GM21576 (cell line): ENCODE measurements around the gene NCAPG2.
A peak's percentile ranks its signal among the peaks of the same experiment; 100 is the strongest.
"Not testable (repeated sequence)": the region's sequence is repeated elsewhere in the genome, so short reads cannot be mapped to it uniquely, and the experiment has no call there.

Experiments used
- ATAC-seq: cut with Tn5 transposase; IDR thresholded peaks from one replicate; pipeline ENCODE4 v1.9.1; 2021; ENCODE audit warnings: mild to moderate bottlenecking, moderate library complexity; ENCODE audit not compliant: unreplicated experiment

NCAPG2 gene

DNA sequence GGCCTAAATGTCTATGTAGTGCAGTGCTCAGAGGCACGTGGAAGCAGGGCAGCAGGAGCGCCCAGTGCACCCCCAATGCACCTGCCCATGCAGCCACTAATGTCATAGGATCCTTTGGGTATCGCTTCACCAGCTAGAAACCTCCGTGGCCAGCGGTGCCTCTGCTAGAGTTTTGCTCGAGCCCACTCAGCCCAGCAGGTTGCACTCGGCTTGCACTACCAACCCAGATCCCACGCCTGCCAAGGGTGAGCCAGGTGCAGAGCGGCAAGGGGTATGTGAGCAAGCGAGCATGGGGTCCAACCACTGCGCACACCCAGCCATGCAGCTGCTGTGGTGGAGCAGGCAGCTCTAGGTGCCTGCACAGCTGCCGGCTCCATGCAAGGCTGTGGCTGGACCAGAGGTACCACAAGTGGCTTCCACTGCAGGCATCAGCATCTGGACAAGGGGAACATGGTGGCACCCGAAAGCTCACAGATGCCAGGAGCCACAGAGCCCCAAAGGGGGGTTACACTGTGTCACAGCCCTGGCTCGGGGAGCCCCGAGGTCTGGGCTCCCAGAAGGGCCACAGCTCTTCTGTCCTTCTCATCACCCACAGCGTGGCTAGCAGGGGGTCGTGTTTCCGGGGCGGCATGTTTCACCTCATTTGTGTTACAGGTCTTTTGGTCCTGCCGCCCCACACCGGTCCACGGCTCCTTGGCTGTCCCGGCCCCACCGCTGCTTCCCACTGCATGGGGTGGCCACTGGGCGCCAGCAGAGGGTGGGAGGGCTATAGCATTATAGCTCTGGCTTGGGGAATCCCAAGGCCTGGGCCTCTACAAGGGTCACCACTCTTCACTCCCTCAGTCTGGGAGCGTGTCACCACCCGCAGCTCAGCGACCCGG lies 2.3 kb upstream of the NCAPG2 start:
- ATAC-seq: no peak

DNA sequence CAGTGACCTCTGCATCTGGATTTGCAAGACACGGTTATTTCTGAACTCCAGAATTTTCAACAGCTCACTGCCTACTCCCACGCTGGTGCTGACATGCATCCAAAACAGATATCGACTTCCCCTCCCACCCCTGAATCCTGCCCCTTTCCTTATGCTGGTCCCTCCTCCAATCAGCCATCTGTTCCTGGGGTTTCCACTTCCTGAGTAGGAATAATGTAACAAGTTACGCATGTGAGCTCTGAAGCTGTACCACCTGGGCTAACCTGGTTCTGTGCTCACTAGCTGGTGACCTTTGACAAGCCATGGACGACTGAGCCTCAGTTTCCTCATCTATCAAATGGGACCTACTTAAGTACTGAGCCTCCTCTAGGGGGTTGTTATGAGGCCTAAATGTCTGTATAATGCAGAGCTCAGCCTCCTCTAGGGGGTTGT lies 1.7 kb upstream of the NCAPG2 start:
- ATAC-seq: no peak

DNA sequence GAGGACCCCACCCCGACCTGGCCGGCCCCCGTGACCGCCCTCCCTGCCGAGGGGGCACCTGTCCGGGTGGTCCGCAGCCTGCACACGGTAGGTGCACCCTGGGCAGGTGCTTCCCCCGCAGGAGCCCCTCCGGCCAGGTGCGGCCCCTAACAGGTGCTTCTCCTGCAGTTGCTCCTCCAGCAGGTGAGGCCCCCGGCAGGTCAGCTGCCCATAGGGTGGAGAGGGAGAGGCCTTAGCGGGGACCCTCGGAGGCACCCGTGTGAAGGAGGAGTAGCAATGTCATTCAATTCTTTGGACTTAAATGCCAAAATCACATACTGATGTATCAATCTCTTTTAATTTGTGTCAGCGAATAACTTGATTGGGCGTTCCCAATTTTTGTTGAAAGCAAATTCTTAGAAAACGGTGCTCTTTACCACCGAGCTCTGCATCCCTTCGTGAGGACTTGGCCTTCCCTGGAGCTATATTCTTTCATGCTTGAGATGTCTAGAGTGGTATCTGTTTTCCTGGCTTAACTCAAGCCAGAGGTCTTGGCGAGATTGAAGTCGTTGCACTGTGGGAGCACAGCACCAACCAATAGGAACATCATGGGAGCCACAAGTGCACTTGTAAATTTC lies 738 bp upstream of the NCAPG2 start:
- peak; percentile 14 for ATAC-seq

DNA sequence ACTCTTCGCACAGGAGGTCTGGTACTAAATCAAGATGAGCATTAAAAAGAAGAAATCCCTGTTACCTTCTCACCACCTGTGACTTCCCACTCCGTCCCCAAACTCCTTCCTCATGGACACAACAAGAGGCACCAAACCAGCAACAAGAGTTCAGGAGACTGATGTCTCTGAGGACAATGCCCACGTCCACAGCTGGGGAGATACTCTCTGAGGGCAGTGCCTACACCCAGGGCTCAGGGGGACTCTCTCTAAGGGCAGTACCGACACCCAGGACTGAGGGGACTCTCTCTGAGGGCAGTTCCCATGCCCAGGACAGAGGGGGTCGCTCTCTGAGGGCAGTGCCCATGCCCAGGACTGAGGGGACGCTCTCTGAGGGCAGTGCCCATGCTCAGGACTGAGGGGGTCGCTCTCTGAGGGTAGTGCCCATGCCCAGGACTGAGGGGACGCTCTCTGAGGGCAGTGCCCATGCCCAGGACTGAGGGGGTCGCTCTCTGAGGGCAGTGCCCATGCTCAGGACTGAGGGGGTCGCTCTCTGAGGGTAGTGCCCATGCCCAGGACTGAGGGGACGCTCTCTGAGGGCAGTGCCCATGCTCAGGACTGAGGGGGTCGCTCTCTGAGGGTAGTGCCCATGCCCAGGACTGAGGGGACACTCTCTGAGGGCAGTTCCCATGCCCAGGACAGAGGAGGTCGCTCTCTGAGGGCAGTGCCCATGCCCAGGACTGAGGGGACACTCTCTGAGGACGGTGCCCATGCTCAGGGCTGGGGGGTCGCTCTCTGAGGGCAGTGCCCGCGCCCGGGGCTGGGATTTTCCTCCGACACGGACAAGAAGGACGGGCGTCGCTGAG lies 703 bp downstream of the NCAPG2 start:
- not testable (repeated sequence) for ATAC-seq

DNA sequence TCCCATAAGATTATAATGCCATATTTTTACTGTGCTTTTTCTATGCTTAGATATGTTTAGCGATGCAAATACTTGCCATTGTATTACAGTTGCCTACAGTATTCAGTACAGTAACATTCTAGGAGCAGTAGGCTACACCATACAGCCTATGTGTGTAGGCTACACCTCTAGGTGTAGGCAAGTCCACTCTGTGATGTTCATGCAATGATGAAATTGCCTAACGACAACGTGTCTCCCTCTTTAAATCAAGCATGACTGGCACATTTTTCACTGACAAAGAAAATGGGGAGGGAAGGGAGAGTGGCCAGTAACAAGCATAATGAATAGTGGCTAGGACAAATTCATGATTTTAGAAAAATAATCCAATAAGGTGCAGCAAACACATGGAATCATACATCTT lies 1.7 kb downstream of the NCAPG2 start:
- no peak for ATAC-seq

DNA sequence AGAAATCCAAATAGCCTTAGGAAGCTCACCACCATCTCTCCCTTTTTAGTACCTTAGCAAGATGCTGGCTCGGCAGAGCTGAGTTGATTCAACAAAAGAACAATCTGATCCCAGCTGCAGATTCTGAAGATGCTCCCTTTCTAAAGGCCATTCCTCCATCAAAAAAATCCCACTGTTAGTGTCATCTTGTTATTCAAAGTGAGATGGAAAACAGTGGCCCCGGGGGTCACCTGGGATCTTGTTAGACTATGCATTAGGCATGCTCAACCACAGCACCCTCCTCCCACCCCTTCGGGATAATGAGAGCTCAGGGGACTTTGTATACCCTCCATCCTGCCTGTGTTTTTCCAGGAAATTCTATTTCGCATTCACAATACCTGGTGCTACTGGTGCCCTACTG lies 2.4 kb downstream of the NCAPG2 start:
- no peak for ATAC-seq

DNA sequence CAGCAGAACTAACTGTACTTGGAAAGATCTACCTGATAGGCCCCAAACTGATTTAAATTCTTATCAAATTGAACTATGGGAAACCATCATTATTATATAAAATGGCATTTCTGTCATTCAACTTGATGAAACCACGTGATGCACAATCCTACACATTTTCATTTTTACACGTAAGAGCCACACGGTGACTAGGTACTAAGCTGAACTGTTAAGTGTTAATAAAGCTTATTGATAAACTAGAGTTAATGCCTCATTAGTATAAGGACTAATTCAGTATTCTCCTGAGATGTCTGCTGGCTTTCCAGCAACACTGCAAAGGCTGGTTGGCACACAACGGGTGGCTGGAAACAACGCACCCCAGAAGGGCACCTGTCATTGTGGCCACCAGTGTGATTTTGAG lies 4.6 kb downstream of the NCAPG2 start:
- ATAC-seq: no peak

DNA sequence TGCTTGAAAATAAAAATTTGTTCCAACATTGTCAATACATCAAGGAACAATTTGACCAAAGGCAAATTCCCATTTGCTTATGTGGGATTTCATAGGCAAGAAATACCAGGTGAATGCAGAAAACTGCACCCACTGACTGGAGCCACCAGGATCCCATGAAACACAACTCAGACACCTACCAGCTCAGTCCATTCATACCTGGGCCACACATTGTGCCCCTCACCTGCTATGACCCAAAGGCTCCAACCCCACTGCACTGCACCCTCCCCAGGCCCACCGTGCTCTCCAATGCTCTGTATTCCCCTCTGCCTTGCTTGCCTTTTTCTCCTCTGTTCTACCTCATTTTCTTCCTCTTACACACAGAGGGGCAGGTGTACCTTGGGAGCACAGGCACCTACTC lies 5.3 kb downstream of the NCAPG2 start:
- no peak for ATAC-seq

DNA sequence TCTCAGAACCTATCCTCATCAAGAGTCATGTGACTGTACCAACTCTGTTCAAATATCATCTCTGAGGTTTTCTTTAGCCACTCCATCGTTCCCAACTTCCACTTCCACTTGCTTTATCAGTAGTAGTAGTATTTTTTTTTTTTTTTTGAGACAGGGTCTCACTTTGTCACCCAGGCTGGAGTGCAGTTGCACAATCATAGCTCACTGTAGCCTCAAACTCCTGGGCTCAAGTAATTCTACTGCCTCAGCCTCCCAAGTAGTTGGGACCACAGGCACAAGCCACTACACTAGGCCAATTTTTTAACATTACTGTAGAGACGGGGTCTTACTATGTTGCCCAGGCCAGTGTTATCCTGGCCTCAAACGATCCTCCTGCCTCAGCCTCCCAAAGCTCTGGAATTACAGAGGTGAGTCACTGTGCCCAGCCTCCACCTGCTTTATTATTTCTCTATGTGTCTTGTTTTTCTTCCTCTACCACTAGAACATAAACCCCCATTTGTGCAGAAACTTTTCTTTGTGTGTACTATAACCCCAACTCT lies 5.9 kb downstream of the NCAPG2 start:
- ATAC-seq: no peak

DNA sequence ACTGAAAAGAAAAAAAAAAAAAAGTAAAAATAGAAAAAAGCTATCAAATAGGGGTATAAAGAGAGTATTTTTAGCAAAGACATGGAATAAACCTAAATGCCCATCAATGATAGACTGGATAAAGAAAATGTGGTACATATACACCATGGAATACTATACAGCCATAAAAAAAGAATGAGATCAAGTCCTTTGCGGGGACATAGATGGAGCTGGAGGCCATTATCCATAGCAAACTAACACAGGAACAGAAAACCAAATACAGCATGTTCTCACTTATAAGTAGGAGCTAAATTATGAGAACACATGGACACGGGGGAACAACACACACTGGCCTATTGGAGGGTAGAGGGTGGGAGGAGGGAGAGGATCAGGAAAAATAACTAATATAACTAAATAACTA lies 7.0 kb downstream of the NCAPG2 start:
- ATAC-seq: not testable (repeated sequence)

DNA sequence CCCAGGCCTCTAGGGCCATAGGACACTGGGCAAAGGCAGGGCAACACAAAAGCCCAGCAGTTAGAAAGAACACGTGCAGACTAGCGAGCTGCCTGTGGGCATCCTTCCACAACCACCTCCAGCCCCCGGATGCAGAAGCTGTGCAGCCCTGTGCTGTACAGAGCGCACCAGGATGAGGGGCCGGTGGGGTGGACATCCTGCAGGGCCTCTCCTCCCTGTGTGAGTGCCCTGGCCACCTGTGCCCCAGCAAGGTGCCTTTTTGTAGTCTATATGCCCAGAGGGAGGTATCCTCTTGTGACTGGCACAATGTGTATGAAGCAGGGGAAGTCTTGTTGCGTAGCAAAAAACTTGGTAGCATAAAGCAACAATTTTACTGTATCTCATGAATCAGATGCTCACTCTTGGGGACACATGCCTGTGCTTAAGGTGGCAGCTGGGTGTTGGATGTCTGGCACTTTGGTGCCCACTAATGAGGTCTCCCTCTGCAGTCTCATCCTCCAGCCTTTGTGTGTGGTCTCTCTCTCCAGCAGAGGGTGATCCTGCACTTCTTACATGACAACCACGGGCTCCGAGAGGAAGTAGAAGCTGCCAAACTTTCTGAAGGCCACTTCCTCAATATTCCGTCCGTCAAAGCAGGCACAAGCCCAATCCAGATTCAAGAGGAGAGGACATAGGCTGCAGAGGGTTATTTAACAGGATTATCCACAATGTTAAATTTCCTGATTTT lies 8.7 kb downstream of the NCAPG2 start:
- peak; percentile 89 for ATAC-seq

DNA sequence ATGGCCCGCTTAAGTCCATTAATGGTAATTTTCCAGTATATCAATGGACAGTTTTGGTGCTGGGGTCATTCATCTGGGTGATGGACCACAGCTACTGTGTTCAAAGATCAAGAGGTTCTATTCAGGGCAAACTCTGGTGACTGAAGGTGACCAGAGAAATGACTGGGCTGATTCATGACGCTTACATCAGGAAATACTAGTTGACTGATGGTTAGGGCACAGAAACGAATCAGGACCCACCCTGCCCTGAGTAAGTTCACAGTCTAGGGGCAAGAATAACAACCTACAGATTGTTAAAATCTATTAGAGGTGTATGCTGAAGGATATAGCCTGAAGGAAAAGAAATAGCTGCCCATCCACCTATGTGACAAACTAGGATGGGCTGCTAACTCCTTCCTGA lies 9.5 kb downstream of the NCAPG2 start:
- ATAC-seq: no peak

DNA sequence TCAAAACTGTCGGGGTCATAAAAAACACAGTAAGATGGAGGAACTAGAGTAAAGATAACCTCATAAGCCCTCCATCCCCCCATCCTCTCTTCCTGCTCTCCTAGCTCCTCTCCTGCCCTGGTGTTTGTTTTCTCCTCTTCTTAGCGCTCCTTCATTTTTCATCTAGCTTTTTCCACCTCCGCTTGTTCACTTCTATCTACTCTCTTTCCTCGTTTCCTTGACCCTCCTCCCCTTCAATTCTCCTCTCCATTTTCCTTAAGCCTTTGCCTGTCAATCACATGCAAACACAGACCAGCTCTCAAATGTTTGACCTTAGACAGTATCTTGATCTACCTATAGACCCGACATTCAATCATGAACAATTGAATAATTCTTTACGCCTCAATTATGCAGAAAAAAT lies 10.0 kb downstream of the NCAPG2 start:
- ATAC-seq: no peak

DNA sequence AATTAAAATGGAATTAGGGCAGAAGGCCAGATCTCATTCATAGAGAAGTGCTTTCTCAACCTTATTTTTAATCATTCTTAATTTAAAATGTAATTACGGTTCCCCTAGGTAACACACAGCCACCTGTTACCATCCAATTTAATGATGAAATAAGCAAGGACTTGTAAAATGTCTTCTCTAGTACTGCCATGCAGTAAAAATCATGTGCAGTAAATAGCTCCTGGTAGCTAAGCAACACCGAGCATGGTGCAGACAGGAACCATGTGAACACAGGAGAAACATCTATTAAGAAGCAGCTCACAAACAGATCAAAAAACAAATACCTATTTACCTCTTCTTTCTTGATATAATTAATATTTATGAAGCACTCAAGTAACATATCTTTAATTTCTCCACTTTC lies 15.1 kb downstream of the NCAPG2 start:
- ATAC-seq: no peak

DNA sequence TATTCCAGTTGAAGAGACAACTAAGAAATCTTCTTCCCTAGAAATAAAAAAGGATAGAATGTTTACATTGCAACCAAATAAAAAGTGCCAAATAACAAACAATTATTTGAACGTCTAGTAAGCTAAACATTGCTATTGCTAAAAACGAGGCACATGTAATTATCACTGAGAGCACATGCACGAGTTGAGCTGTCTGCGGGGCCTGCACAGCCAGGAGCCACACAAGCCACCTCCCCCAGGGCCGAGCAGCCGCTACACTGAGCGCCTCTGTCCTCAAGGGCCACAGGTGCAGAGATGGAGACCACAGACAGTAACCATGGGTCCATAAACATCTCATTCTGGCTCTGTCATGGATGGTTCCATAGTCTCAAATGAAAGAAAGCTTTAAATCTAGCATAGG lies 17.2 kb downstream of the NCAPG2 start:
- ATAC-seq: no peak

DNA sequence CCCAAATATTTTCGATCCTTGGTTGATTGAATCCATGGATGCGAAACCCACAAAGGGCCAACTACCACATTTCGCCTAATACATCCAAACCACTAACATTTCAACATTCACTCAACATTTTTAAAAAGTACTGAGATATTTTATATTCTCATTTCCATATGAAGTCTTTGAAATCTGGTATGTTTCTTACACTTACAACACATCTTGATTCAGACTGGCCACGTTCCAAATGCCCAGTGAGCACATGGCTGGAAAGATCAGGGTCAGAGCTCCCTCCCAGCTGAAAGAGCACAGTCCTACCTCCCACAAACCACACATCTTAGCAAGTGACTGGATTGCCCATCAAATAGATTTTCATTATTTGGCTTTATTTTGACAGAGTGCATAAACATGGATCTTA lies 18.9 kb downstream of the NCAPG2 start:
- no peak for ATAC-seq

DNA sequence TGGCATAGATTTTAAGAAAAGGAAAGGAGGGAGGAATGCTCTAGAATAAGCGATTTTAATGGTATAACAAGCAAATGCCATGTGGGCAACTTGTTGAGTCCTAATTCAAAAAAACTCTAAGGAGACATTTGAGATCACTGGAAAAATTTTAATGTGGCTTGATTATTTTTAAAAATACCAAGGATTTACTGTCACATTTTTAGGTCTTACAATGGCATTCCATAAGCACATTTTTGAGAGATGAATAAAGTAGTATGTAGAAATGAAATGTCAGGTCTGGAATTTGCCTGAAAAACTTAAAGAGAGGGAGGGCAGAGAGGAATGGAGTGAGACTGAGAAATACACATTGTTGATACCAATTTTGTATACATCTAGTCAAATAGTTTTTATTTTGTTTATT lies 20.3 kb downstream of the NCAPG2 start:
- no peak for ATAC-seq

DNA sequence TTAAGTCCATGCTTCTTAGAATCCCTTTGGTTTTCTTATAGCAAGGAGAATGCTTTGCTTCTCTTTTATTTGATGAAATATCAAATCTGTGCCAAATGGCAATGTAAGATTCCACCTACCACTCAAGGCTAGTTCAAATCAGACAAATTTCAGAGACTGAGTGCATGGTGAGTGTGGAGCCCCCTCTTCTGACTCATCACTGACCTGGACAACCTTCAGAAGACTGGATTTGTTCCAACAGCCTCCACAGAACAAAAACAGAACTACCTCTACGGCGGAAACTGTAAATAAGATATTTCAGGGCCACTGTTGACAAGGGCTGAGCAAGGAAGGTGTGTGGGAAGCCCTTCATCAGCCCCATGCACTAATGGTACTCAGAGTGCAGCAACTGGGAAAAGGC lies 21.1 kb downstream of the NCAPG2 start:
- no peak for ATAC-seq

DNA sequence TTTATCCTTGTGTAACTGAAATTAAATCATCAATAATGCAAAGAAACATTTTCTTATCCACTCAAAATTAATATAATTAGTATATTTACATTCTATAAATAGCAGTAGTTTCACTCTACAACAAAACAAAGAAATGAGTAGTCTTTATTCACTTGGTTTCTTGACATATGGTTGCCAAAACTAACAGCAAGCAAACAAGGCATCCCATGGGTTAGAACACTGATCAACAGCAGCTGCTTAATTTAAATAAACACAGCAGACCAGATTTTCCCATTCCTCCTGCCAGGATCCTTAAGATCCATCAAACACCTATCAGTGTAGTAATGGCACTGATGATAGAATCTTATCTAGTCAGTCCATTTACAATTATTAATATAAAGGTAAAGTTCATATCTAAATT lies 22.1 kb downstream of the NCAPG2 start:
- ATAC-seq: no peak

DNA sequence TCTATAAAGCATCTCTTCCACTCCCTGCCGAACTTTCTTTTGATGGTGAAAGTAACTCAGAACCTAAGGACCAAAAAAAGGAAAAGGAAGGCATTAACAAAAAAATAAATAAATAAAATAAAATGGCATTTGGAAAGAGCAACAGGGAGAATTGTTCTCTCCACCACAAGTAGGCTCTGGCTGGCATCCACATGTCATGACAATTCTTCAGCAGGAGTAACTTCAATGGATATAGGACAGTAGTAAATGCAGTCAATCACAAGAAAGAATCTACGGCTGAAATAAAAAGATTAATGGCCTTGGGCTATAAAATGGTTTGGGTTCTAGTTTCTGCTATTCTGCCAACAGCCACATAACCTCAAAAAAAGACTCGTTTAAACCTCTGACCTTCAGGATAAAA lies 23.9 kb downstream of the NCAPG2 start:
- ATAC-seq: no peak

DNA sequence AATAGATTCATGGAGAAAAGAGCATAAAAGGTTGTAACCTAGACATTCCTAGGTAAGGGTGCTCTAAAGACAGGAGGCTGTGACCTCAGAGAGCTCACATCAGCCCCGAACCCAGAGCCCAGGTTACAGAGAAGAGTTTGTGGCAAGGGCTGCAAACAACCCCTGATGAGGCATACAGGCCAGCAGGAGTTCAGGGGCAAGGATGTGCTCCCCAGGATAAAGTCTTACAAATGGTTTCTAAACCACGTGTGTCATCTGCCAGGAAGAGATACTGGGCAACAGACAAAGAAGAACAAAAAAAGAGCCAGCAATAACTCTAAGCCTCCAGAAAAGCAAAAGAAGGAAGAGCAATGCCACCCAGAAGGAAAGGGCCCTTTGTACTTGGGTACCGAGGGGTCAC lies 27.7 kb downstream of the NCAPG2 start:
- ATAC-seq: no peak
